ENCODE results near the gene ITGB1BP1. TPM values are rescaled to one million over a fixed set of nuclear protein-coding genes. Genes with fewer than 3 reads are reported as not detected.

Gene ITGB1BP1
- total RNA-seq, 1 experiment from 2014 or later, result 153 TPM

DNA sequence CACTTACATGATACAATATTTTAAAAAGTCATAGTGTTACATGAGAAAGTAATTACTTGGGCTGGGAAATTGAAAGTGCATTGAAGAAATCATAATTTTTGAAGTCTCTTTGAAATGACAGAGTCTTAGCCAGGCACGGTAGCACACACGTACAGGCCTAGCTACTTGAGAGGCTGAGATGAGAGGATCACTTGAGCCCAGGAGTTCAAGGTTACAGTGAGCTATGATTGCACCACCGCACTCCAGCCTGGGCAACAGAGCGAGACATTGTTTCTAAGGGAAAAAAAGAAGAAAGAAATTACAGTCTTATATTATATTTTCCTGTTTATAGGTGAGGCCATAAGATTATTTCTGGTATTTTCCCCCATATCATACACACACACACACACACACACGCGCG is 41.8 kb upstream of the ITGB1BP1 start:
- no peaks in the 10 kb centered on the region for H3K36me3 ChIP-seq (ENCODE audit: control insufficient read depth, insufficient read depth, low read length)
- in situ Hi-C loops (cut with HindIII; ENCODE audit: low pct_unique_long_range_greater_than_20kb, low sequenced_read_pairs), result no loop called here
- no peak for ATAC-seq

DNA sequence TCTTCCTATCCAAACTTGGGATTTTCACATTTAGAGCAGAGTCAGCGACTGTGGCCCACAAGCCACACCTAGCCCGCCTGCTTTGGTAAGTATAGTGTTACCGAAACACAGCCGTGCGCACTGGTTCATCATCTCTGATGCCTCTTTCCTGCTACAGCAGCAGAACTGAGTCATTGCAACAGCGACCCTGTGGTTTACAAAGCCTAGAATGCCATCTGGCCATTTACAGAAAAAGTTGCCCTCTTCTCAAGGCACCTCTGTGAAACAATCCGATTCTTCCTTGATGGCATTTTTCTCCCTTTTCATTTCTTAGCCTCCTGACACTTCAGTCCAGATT is 40.3 kb upstream of the ITGB1BP1 start:
- H3K4me1 ChIP-seq (ENCODE audit: control insufficient read depth, insufficient read depth, low read length), result no peaks in the 10 kb centered on the region
- in situ Hi-C loops (cut with HindIII; ENCODE audit: low pct_unique_long_range_greater_than_20kb, low sequenced_read_pairs) (no loop called here), intact Hi-C loops (cut with micrococcal nuclease; ENCODE audit: unreplicated experiment) (no loop called here)
- CTCF ChIA-PET, result no interaction called here
- no peak overlapping the region for H3K4me3 ChIP-seq (ENCODE audit: low read depth in 2 of 2, low read length in 2 of 2)
- DNase-seq (ENCODE audit: low read depth, low spot score) (no peak), ATAC-seq (no peak)
- no peaks in the 10 kb centered on the region for H3K36me3 ChIP-seq (ENCODE audit: control insufficient read depth, insufficient read depth, low read length)
- POLR2A ChIA-PET, result no interaction called here
- no peak for TF ChIP-seq SIN3A (IDR thresholded peaks at IDR 0.05; ENCODE audit: borderline replicate concordance, insufficient read depth, low read depth, low read length)
- TF ChIP-seq CTCF (IDR thresholded peaks at IDR 0.05), result no peak
- TF ChIP-seq POLR2AphosphoS5 (IDR thresholded peaks at IDR 0.05; ENCODE audit: low read depth, low read length), result no peak
- no peak for TF ChIP-seq TCF7L2 (IDR thresholded peaks at IDR 0.05; ENCODE audit: low read depth, low read length)
- TF ChIP-seq REST (IDR thresholded peaks at IDR 0.05; ENCODE audit: insufficient read depth in 1 of 2, low read depth in 2 of 2, low read length in 1 of 2), result no peak
- H3K27me3 ChIP-seq (ENCODE audit: control insufficient read depth, insufficient read depth, low read length), result no peaks in the 10 kb centered on the region
- H3K9me3 ChIP-seq (ENCODE audit: control insufficient read depth, insufficient read depth, low read depth, low read length), result no peaks in the 10 kb centered on the region
- H3K27ac ChIP-seq (ENCODE audit: low read length), result no peak overlapping the region
- no TSS peak for BruUV-seq (replicated peaks)

More for the DNA sequence above, 41.8 kb upstream of the ITGB1BP1 start:
- BruUV-seq (replicated peaks), result no TSS peak
- Histone ChIP-seq H3K4me3 (ENCODE audit: low read depth in 2 of 2, low read length in 2 of 2) (no peak overlapping the region), H3K4me1 (ENCODE audit: control insufficient read depth, insufficient read depth, low read length) (no peaks in the 10 kb centered on the region), H3K27ac (ENCODE audit: low read length) (no peak overlapping the region), H3K27me3 (ENCODE audit: control insufficient read depth, insufficient read depth, low read length) (no peaks in the 10 kb centered on the region), H3K9me3 (ENCODE audit: control insufficient read depth, insufficient read depth, low read depth, low read length) (no peaks in the 10 kb centered on the region)
- intact Hi-C loops (cut with micrococcal nuclease; ENCODE audit: unreplicated experiment), result no loop called here
- DNase-seq (ENCODE audit: low read depth, low spot score), result no peak
- no peak for TF ChIP-seq TCF7L2 (IDR thresholded peaks at IDR 0.05; ENCODE audit: low read depth, low read length)
- TF ChIP-seq POLR2AphosphoS5 (IDR thresholded peaks at IDR 0.05; ENCODE audit: low read depth, low read length), result no peak
- no peak for TF ChIP-seq CTCF (IDR thresholded peaks at IDR 0.05)
- no peak for TF ChIP-seq REST (IDR thresholded peaks at IDR 0.05; ENCODE audit: insufficient read depth in 1 of 2, low read depth in 2 of 2, low read length in 1 of 2)
- no peak for TF ChIP-seq SIN3A (IDR thresholded peaks at IDR 0.05; ENCODE audit: borderline replicate concordance, insufficient read depth, low read depth, low read length)
- POLR2A ChIA-PET, result no interaction called here
- CTCF ChIA-PET, result no interaction called here

Measured in Panc1 (cell line).